Thyroid gland (tissue), 4 donors: ENCODE results near the gene NEDD4.

Experiments used
- POLR2A ChIP-seq, 2 donors: fragments of 450-650 bp; IDR thresholded peaks; one replicate each; pipeline ENCODE4 v1.6.1; 2017; ENCODE audit warnings: antibody characterized with exemption in 2 of 2, mild to moderate bottlenecking in 2 of 2, moderate library complexity in 1 of 2
- TF ChIP-seq, protein P1 (sequence below), 6 experiments: fragments of 200-600 bp in 3 of 6; fragments of 450-650 bp in 3 of 6; sonication (generic) in 3 of 6; IDR thresholded peaks; one replicate each; pipeline ENCODE4 v1.5.1; 2016 to 2019; ENCODE audit warnings: antibody characterized with exemption in 6 of 6, mild to moderate bottlenecking in 2 of 6, inconsistent platforms in 1 of 6, moderate library complexity in 1 of 6

DNA sequence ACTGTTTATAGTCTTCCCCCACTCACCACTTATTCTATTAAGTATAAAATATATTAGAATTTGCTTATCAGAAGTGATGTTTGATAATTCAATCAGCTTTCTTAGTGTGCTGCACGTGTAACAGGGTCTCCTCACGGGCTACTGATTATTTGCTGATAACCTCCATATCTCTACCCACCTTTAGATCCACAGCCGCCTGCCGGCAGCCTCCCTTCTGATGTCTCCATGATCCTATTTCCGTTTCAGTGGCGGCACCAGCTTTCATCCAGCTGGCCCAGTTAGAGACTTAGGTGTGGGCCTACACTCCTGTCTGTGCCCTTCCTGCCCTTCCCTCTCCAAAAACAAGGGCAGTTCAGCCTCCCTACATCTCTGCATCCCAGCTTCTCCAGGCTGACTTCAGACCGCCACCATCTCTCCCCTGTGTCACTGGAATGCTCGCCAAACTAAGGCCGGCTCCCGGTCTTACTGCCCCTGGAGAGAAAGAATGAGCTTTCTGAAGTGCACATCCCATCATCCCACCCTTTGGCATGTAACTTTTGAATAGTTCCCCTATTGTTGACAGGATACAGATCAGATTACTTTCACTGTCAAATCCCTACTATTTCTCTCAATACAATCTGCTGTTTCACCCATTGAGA, 173.9 kb downstream of the NEDD4 start:
- TF ChIP-seq, protein P1, sequence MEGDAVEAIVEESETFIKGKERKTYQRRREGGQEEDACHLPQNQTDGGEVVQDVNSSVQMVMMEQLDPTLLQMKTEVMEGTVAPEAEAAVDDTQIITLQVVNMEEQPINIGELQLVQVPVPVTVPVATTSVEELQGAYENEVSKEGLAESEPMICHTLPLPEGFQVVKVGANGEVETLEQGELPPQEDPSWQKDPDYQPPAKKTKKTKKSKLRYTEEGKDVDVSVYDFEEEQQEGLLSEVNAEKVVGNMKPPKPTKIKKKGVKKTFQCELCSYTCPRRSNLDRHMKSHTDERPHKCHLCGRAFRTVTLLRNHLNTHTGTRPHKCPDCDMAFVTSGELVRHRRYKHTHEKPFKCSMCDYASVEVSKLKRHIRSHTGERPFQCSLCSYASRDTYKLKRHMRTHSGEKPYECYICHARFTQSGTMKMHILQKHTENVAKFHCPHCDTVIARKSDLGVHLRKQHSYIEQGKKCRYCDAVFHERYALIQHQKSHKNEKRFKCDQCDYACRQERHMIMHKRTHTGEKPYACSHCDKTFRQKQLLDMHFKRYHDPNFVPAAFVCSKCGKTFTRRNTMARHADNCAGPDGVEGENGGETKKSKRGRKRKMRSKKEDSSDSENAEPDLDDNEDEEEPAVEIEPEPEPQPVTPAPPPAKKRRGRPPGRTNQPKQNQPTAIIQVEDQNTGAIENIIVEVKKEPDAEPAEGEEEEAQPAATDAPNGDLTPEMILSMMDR (IDR thresholded peaks at IDR 0.05) = no peak
- no peak for TF ChIP-seq POLR2A (IDR thresholded peaks at IDR 0.05)
